IgD-negative memory B cell (primary cell): Measurements from ENCODE around the gene DRAXIN. TPM values are rescaled to one million over a fixed set of nuclear protein-coding genes. Genes with fewer than 3 reads are reported as not detected.

Experiments
- H3K27ac Mint-ChIP-seq, 3 donors: one replicate each; pipeline ENCODE4 v1.8.0; 2020 to 2022; ENCODE audit warnings: mild to moderate bottlenecking in 3 of 3, mixed read lengths in 3 of 3, moderate library complexity in 1 of 3
- H3K27me3 Mint-ChIP-seq: one replicate; pipeline ENCODE4 v1.8.0; 2021; ENCODE audit warnings: mixed read lengths
- H3K36me3 Mint-ChIP-seq: one replicate; pipeline ENCODE4 v1.8.0; 2020; ENCODE audit warnings: mild to moderate bottlenecking, mixed read lengths
- H3K4me1 Mint-ChIP-seq, 3 donors: one replicate each; pipeline ENCODE4 v1.8.0; 2020 to 2022; ENCODE audit warnings: mixed read lengths in 3 of 3, mild to moderate bottlenecking in 1 of 3
- H3K4me3 Mint-ChIP-seq, 4 donors: one replicate each; pipeline ENCODE4 v1.8.0; 2020 to 2022; ENCODE audit warnings: mild to moderate bottlenecking in 4 of 4, mixed read lengths in 4 of 4, moderate library complexity in 3 of 4
- H3K9me3 Mint-ChIP-seq, 3 donors: one replicate each; pipeline ENCODE4 v1.8.0; 2020 to 2021; ENCODE audit warnings: mixed read lengths in 3 of 3, mild to moderate bottlenecking in 1 of 3
- polyA plus RNA-seq: library from polyadenylated mRNA; unstranded; fragments of 300-500 nt; fragmentation: Illumina TruSeq; gene quantifications from one replicate; pipeline ENCODE4 v1.2.3, GENCODE V29; 2021

Gene DRAXIN
- polyA plus RNA-seq, 1 donor from 2014 or later = 0.13 TPM

GRCh38 chr1:11652203-11652780 is 39.2 kb upstream of the DRAXIN start:
- Mint-ChIP-seq H3K4me1 (peaks cover 0 to 27% (median 18%) of the 10 kb centered on the region in 3 donors), H3K27ac (peak overlapping the region in 2 of 3 donors; percentile 23 to 92), H3K4me3 (peak overlapping the region in 3 of 4 donors; percentile 73 to 84 (median 83))

GRCh38 chr1:11653101-11653860 is 38.2 kb upstream of the DRAXIN start:
- Mint-ChIP-seq H3K27me3 (peaks cover 1% of the 10 kb centered on the region), H3K36me3 (peaks cover 1% of the 10 kb centered on the region), H3K4me3 (peak overlapping the region in 3 of 4 donors; percentile 83 to 87 (median 84)), H3K27ac (peak overlapping the region in 1 of 3 donors; percentile 92), H3K4me1 (peaks cover 0 to 27% (median 18%) of the 10 kb centered on the region in 3 donors), H3K9me3 (no peaks in the 10 kb centered on the region)

More at GRCh38 chr1:11652203-11652780, 39.2 kb upstream of the DRAXIN start:
- peaks cover 1% of the 10 kb centered on the region for H3K36me3 Mint-ChIP-seq
- peaks cover 1% of the 10 kb centered on the region for H3K27me3 Mint-ChIP-seq
- H3K9me3 Mint-ChIP-seq = no peaks in the 10 kb centered on the region

- H3K27ac Mint-ChIP-seq = peak overlapping the region in 2 of 3 donors; percentile 25 to 59
Observed at GRCh38 chr1:11653861-11654136, 37.7 kb upstream of the DRAXIN start.

GRCh38 chr1:11654137-11654938 is 37.2 kb upstream of the DRAXIN start, which contains the start of the genes FBXO2 and FBXO44:
Gene FBXO2, minus strand, starts transcription at chr1:11654429. Its CDS starts 89 bp downstream, at chr1:11654340.
Gene FBXO44, plus strand, starts transcription at chr1:11654877. Its CDS starts 959 bp downstream, at chr1:11655836.
- Mint-ChIP-seq H3K36me3 (peaks cover 1% of the 10 kb centered on the region), H3K9me3 (no peaks in the 10 kb centered on the region), H3K27ac (peak within 1 kb of the TSS; percentile 50 to 81 (median 59)), H3K27me3 (peaks cover 1% of the 10 kb centered on the region), H3K4me3 (peak within 1 kb of the TSS; percentile 67 to 91 (median 85)), H3K4me1 (peaks cover 0 to 26% (median 16%) of the 10 kb centered on the region in 3 donors)

More at GRCh38 chr1:11653861-11654136, 37.7 kb upstream of the DRAXIN start:
- H3K36me3 Mint-ChIP-seq = peaks cover 1% of the 10 kb centered on the region
- peaks cover 1% of the 10 kb centered on the region for H3K27me3 Mint-ChIP-seq
- H3K9me3 Mint-ChIP-seq = no peaks in the 10 kb centered on the region
- peaks cover 0 to 27% (median 18%) of the 10 kb centered on the region in 3 donors for H3K4me1 Mint-ChIP-seq
- H3K4me3 Mint-ChIP-seq = peak overlapping the region in 3 of 4 donors; percentile 67 to 87 (median 83)

- H3K27me3 Mint-ChIP-seq = peaks cover 1% of the 10 kb centered on the region
- H3K36me3 Mint-ChIP-seq = peaks cover 5% of the 10 kb centered on the region
- H3K4me3 Mint-ChIP-seq = peak overlapping the region; percentile 67 to 91 (median 85)
- peaks cover 0 to 19% (median 11%) of the 10 kb centered on the region in 3 donors for H3K4me1 Mint-ChIP-seq
- H3K27ac Mint-ChIP-seq = peak overlapping the region in 1 of 3 donors; percentile 81
- no peaks in the 10 kb centered on the region for H3K9me3 Mint-ChIP-seq
Observed at GRCh38 chr1:11654939-11655808, 36.3 kb upstream of the DRAXIN start.

- no peaks in the 10 kb centered on the region for H3K9me3 Mint-ChIP-seq
- peak overlapping the region in 1 of 4 donors; percentile 57 for H3K4me3 Mint-ChIP-seq
- H3K4me1 Mint-ChIP-seq = peaks cover 0 to 8% (median 4%) of the 10 kb centered on the region in 3 donors
- no peak overlapping the region for H3K27ac Mint-ChIP-seq
- H3K36me3 Mint-ChIP-seq = peaks cover 7% of the 10 kb centered on the region
- H3K27me3 Mint-ChIP-seq = no peaks in the 10 kb centered on the region
Observed at GRCh38 chr1:11657654-11658053, 33.9 kb upstream of the DRAXIN start.

GRCh38 chr1:11658542-11658941 is 33.0 kb upstream of the DRAXIN start:
- H3K9me3 Mint-ChIP-seq = no peaks in the 10 kb centered on the region
- peaks cover 0 to 8% (median 4%) of the 10 kb centered on the region in 3 donors for H3K4me1 Mint-ChIP-seq
- H3K27me3 Mint-ChIP-seq = no peaks in the 10 kb centered on the region
- no peak overlapping the region for H3K4me3 Mint-ChIP-seq
- peaks cover 7% of the 10 kb centered on the region for H3K36me3 Mint-ChIP-seq
- H3K27ac Mint-ChIP-seq = no peak overlapping the region

- Mint-ChIP-seq H3K27me3 (no peaks in the 10 kb centered on the region), H3K4me1 (peaks cover 0 to 8% (median 4%) of the 10 kb centered on the region in 3 donors), H3K4me3 (peak overlapping the region in 1 of 4 donors; percentile 61), H3K9me3 (no peaks in the 10 kb centered on the region), H3K36me3 (peaks cover 7% of the 10 kb centered on the region), H3K27ac (peak overlapping the region in 1 of 3 donors; percentile 43)
Observed at GRCh38 chr1:11659748-11660147, 31.8 kb upstream of the DRAXIN start.

- Mint-ChIP-seq H3K36me3 (peaks cover 7% of the 10 kb centered on the region), H3K27me3 (no peaks in the 10 kb centered on the region), H3K4me3 (peak overlapping the region in 1 of 4 donors; percentile 52), H3K4me1 (peaks cover 0 to 4% (median 3%) of the 10 kb centered on the region in 3 donors), H3K9me3 (no peaks in the 10 kb centered on the region), H3K27ac (no peak overlapping the region)
Observed at GRCh38 chr1:11661103-11661502, 30.4 kb upstream of the DRAXIN start.

- Mint-ChIP-seq H3K27me3 (no peaks in the 10 kb centered on the region), H3K27ac (peak overlapping the region; percentile 65 to 83 (median 77)), H3K9me3 (no peaks in the 10 kb centered on the region)
Observed at GRCh38 chr1:11664336-11665065, 27.0 kb upstream of the DRAXIN start.

GRCh38 chr1:11668516-11668915 is 23.0 kb upstream of the DRAXIN start:
- H3K27ac Mint-ChIP-seq = no peak overlapping the region
- H3K4me3 Mint-ChIP-seq = no peak overlapping the region
- H3K27me3 Mint-ChIP-seq = no peaks in the 10 kb centered on the region
- peaks cover 0 to 7% (median 2%) of the 10 kb centered on the region in 3 donors for H3K4me1 Mint-ChIP-seq
- H3K9me3 Mint-ChIP-seq = no peaks in the 10 kb centered on the region
- no peaks in the 10 kb centered on the region for H3K36me3 Mint-ChIP-seq

More at GRCh38 chr1:11664336-11665065, 27.0 kb upstream of the DRAXIN start:
- Mint-ChIP-seq H3K4me1 (peaks cover 0 to 6% (median 3%) of the 10 kb centered on the region in 3 donors), H3K36me3 (peaks cover 7% of the 10 kb centered on the region), H3K4me3 (peak overlapping the region; percentile 87 to 95 (median 92))

GRCh38 chr1:11670747-11671146 is 20.8 kb upstream of the DRAXIN start:
- H3K36me3 Mint-ChIP-seq = no peaks in the 10 kb centered on the region
- H3K9me3 Mint-ChIP-seq = no peaks in the 10 kb centered on the region
- H3K4me1 Mint-ChIP-seq = peaks cover 0 to 7% (median 2%) of the 10 kb centered on the region in 3 donors
- peak overlapping the region in 1 of 3 donors; percentile 36 for H3K27ac Mint-ChIP-seq
- no peaks in the 10 kb centered on the region for H3K27me3 Mint-ChIP-seq
- no peak overlapping the region for H3K4me3 Mint-ChIP-seq

- Mint-ChIP-seq H3K27me3 (no peaks in the 10 kb centered on the region), H3K4me3 (no peak overlapping the region), H3K27ac (no peak overlapping the region), H3K9me3 (no peaks in the 10 kb centered on the region), H3K4me1 (peaks cover 0 to 7% (median 2%) of the 10 kb centered on the region in 3 donors), H3K36me3 (no peaks in the 10 kb centered on the region)
Observed at GRCh38 chr1:11671205-11671543, 20.3 kb upstream of the DRAXIN start.
